ENCODE measurements around the gene ITFG1.

Gene ITFG1

GRCh38 chr16:47299587-47299986 lies 161.3 kb downstream of the ITFG1 start:
- DNase-seq = no peak
- Histone ChIP-seq H3K4me3 (ENCODE audit: low read depth, low read length) (no peak overlapping the region), H3K9me3 (no peaks in the 10 kb centered on the region), H3K4me1 (no peaks in the 10 kb centered on the region), H3K36me3 (no peaks in the 10 kb centered on the region), H3K27me3 (no peaks in the 10 kb centered on the region)
- TF ChIP-seq, protein P1, sequence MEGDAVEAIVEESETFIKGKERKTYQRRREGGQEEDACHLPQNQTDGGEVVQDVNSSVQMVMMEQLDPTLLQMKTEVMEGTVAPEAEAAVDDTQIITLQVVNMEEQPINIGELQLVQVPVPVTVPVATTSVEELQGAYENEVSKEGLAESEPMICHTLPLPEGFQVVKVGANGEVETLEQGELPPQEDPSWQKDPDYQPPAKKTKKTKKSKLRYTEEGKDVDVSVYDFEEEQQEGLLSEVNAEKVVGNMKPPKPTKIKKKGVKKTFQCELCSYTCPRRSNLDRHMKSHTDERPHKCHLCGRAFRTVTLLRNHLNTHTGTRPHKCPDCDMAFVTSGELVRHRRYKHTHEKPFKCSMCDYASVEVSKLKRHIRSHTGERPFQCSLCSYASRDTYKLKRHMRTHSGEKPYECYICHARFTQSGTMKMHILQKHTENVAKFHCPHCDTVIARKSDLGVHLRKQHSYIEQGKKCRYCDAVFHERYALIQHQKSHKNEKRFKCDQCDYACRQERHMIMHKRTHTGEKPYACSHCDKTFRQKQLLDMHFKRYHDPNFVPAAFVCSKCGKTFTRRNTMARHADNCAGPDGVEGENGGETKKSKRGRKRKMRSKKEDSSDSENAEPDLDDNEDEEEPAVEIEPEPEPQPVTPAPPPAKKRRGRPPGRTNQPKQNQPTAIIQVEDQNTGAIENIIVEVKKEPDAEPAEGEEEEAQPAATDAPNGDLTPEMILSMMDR (IDR thresholded peaks at IDR 0.05; ENCODE audit: low read depth, low read length) = no peak

DNA sequence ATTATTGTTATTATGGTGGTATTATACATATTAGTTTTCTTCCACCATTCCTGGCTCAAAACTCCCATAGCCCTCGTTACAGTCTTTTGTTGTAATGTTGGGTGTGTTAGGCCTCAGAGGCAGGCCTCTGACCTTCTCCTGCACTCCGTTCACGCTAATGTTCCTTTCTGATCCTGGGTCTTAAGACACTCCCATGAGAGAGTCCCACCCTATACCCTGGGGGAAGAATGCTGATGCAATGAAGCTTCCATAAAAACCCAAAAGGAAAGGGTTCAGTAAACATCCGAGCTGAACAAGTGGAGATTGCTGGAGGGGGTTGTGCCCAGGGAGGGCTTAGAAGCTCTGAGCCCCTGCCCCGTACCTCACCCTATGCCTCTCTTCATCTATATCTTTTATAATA lies 175.9 kb downstream of the ITFG1 start:
- TF ChIP-seq, protein P1 (IDR thresholded peaks at IDR 0.05; ENCODE audit: low read depth, low read length) = no peak
- no peaks in the 10 kb centered on the region for H3K27me3 ChIP-seq
- no peak for DNase-seq
- H3K4me3 ChIP-seq (ENCODE audit: low read depth, low read length) = no peak overlapping the region
- H3K9me3 ChIP-seq = no peaks in the 10 kb centered on the region
- H3K36me3 ChIP-seq = no peaks in the 10 kb centered on the region
- H3K4me1 ChIP-seq = no peaks in the 10 kb centered on the region

GRCh38 chr16:47278306-47278970 lies 182.4 kb downstream of the ITFG1 start:
- Histone ChIP-seq H3K9me3 (no peaks in the 10 kb centered on the region), H3K4me3 (ENCODE audit: low read depth, low read length) (no peak overlapping the region)
- no peak for DNase-seq

GRCh38 chr16:47276522-47276921 lies 184.3 kb downstream of the ITFG1 start:
- H3K4me1 ChIP-seq = no peaks in the 10 kb centered on the region
- H3K27me3 ChIP-seq = no peaks in the 10 kb centered on the region
- no peaks in the 10 kb centered on the region for H3K36me3 ChIP-seq
- TF ChIP-seq, protein P1 (IDR thresholded peaks at IDR 0.05; ENCODE audit: low read depth, low read length) = no peak
- H3K9me3 ChIP-seq = no peaks in the 10 kb centered on the region
- DNase-seq = no peak
- H3K4me3 ChIP-seq (ENCODE audit: low read depth, low read length) = no peak overlapping the region

More at GRCh38 chr16:47278306-47278970, 182.4 kb downstream of the ITFG1 start:
- H3K4me1 ChIP-seq = no peaks in the 10 kb centered on the region
- TF ChIP-seq, protein P1 (IDR thresholded peaks at IDR 0.05; ENCODE audit: low read depth, low read length) = no peak
- H3K36me3 ChIP-seq = no peaks in the 10 kb centered on the region
- H3K27me3 ChIP-seq = no peaks in the 10 kb centered on the region

- H3K4me3 ChIP-seq (ENCODE audit: low read depth, low read length) = no peak overlapping the region
- no peak for DNase-seq
- no peaks in the 10 kb centered on the region for H3K27me3 ChIP-seq
- TF ChIP-seq, protein P1 (IDR thresholded peaks at IDR 0.05; ENCODE audit: low read depth, low read length) = no peak
- H3K9me3 ChIP-seq = no peaks in the 10 kb centered on the region
- no peaks in the 10 kb centered on the region for H3K36me3 ChIP-seq
- H3K4me1 ChIP-seq = no peaks in the 10 kb centered on the region
Measured at GRCh38 chr16:47262938-47263337, 197.9 kb downstream of the ITFG1 start.

DNA sequence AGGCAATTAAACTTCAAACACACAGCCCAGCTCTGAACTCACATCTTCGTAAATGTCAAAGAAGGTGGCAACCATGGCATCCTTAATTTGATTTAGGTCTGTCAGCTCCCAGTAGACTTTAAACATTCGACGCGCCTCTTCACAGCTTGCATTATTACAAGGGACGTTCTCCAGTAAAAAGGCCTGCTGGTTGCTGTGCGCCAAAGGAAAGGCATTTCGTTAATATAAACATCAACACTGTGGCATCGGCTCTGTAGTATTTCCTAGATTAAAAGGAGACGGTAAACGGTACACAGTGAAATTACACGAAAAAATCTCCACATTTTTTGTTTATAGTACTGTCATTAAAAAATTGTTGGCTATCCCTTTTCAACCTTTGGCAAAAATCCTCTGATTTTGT lies 200.4 kb downstream of the ITFG1 start:
- DNase-seq = no peak
- no peaks in the 10 kb centered on the region for H3K27me3 ChIP-seq
- no peaks in the 10 kb centered on the region for H3K4me1 ChIP-seq
- TF ChIP-seq, protein P1 (IDR thresholded peaks at IDR 0.05; ENCODE audit: low read depth, low read length) = no peak
- no peak overlapping the region for H3K4me3 ChIP-seq (ENCODE audit: low read depth, low read length)
- no peaks in the 10 kb centered on the region for H3K9me3 ChIP-seq
- 0 out of 2 replicates have a peak, but pooled peaks cover 3% of the 10 kb centered on the region for H3K36me3 ChIP-seq
